IMR-90 (cell line): ENCODE results near the gene UGT3A1. TPM values are rescaled to one million over a fixed set of nuclear protein-coding genes. Genes with fewer than 3 reads are reported as not detected.

Experiments used
- ATAC-seq: fragments of 200-7000 bp; cut with Tn5 transposase; 2 replicates; pipeline ENCODE4 v1.9.1; 2020; ENCODE audit warnings: low read depth, mild to moderate bottlenecking, moderate library complexity
- BruUV-seq: library from RNA; stranded (reverse); fragments of 400-500 nt; replicated peaks from 2 replicates; lab custom pipeline; 2021; lab: Mats Ljungman, UMichigan
- CTCF ChIA-PET: fragments of 300-600 bp; formaldehyde crosslinking; extraction: SDS; loops from one replicate; lab custom pipeline; 2021; ENCODE audit warnings: antibody characterized with exemption; lab: Yijun Ruan, JAX
- POLR2A ChIA-PET: fragments of 300-600 bp; sonication (Branson Sonifier 250); formaldehyde crosslinking; loops from one replicate; lab custom pipeline; 2022; ENCODE audit warnings: antibody characterized with exemption; ENCODE audit not compliant: unreplicated experiment; lab: Charles Lee
- DNase-seq: peaks from one replicate; pipeline ENCODE4 v3.0.0; 2013
- H2AFZ ChIP-seq: replicated peaks from 2 replicates; pipeline ENCODE3; 2013; ENCODE audit warnings: low read length, mild to moderate bottlenecking; ENCODE audit not compliant: poor library complexity
- H2AK5ac ChIP-seq: 2 replicates; pipeline ENCODE4 v1.6.1; 2013; ENCODE audit warnings: low read depth, low read length, inconsistent platforms
- H2AK9ac ChIP-seq: replicated peaks from 2 replicates; pipeline ENCODE3; 2013; ENCODE audit warnings: mild to moderate bottlenecking, low read depth, low read length, moderate library complexity; ENCODE audit not compliant: poor library complexity
- H2BK120ac ChIP-seq: 2 replicates; pipeline ENCODE4 v1.6.1; 2013; ENCODE audit warnings: low read depth, low read length, inconsistent platforms
- H2BK15ac ChIP-seq: 3 replicates; pipeline ENCODE4 v1.6.1; 2013; ENCODE audit warnings: low read depth, low read length, inconsistent platforms
- H2BK20ac ChIP-seq: 2 replicates; pipeline ENCODE4 v1.6.1; 2013; ENCODE audit warnings: low read depth, mild to moderate bottlenecking, inconsistent platforms, low read length, moderate library complexity
- H2BK5ac ChIP-seq: 2 replicates; pipeline ENCODE4 v1.6.1; 2013; ENCODE audit warnings: mild to moderate bottlenecking, low read depth, low read length, inconsistent platforms; ENCODE audit not compliant: poor library complexity, severe bottlenecking
- H3K14ac ChIP-seq: replicated peaks from 2 replicates; pipeline ENCODE4 v1.6.1; 2013; ENCODE audit warnings: low read depth, low read length, inconsistent platforms
- H3K18ac ChIP-seq: 2 replicates; pipeline ENCODE4 v1.6.1; 2013; ENCODE audit warnings: low read depth, low read length, control low read depth
- H3K23ac ChIP-seq: 2 replicates; pipeline ENCODE4 v1.6.1; 2013; ENCODE audit warnings: low read depth, low read length, inconsistent platforms
- H3K27ac ChIP-seq: 2 replicates; pipeline ENCODE4 v1.5.1; 2013; ENCODE audit warnings: mild to moderate bottlenecking, control low read depth, low read length; ENCODE audit not compliant: insufficient read depth
- H3K27me3 ChIP-seq: 2 replicates; pipeline ENCODE4 v1.6.1; 2013; ENCODE audit warnings: low read length; ENCODE audit not compliant: control insufficient read depth, insufficient read depth
- H3K36me3 ChIP-seq: 2 replicates; pipeline ENCODE4 v1.6.1; 2013; ENCODE audit warnings: low read length, mixed read lengths; ENCODE audit not compliant: control insufficient read depth, insufficient read depth
- H3K4ac ChIP-seq: 2 replicates; pipeline ENCODE4 v1.6.1; 2013; ENCODE audit warnings: low read depth, low read length, inconsistent platforms
- H3K4me1 ChIP-seq: 2 replicates; pipeline ENCODE4 v1.6.1; 2013; ENCODE audit warnings: low read length, mixed read lengths; ENCODE audit not compliant: control insufficient read depth, insufficient read depth
- H3K4me2 ChIP-seq: 2 replicates; pipeline ENCODE4 v1.6.1; 2013; ENCODE audit warnings: low read depth, mild to moderate bottlenecking, control low read depth, low read length, moderate library complexity
- H3K4me3 ChIP-seq: 2 replicates; pipeline ENCODE4 v1.5.1; 2013; ENCODE audit warnings: low read depth, mild to moderate bottlenecking, control low read depth, low read length, moderate library complexity; ENCODE audit not compliant: insufficient read depth
- H3K56ac ChIP-seq: 2 replicates; pipeline ENCODE4 v1.6.1; 2013; ENCODE audit warnings: low read length, inconsistent platforms; ENCODE audit not compliant: insufficient read depth; ENCODE audit errors: extremely low read depth
- H3K79me1 ChIP-seq, 2 experiments: 2 replicates each; pipeline ENCODE4 v1.6.1; 2013; ENCODE audit warnings: low read length in 2 of 2, inconsistent platforms in 1 of 2, low read depth in 1 of 2
- H3K9ac ChIP-seq: 2 replicates; pipeline ENCODE4 v1.6.1; 2013; ENCODE audit warnings: low read depth, low read length, control low read depth
- H3K9me1 ChIP-seq: 2 replicates; pipeline ENCODE4 v1.6.1; 2013; ENCODE audit warnings: low read length, inconsistent platforms; ENCODE audit not compliant: insufficient read depth
- H3K9me3 ChIP-seq: 2 replicates; pipeline ENCODE4 v1.6.1; 2013; ENCODE audit warnings: low read length; ENCODE audit not compliant: control insufficient read depth, insufficient read depth
- H4K20me1 ChIP-seq: 2 replicates; pipeline ENCODE4 v1.6.1; 2013; ENCODE audit warnings: low read length, inconsistent platforms; ENCODE audit not compliant: insufficient read depth
- H4K5ac ChIP-seq: 2 replicates; pipeline ENCODE4 v1.6.1; 2013; ENCODE audit warnings: mild to moderate bottlenecking, low read depth, low read length, control low read depth
- H4K8ac ChIP-seq, 2 experiments: 2 replicates each; pipeline ENCODE4 v1.6.1; 2013; ENCODE audit warnings: low read depth in 2 of 2, low read length in 2 of 2, control low read depth in 1 of 2, inconsistent platforms in 1 of 2
- H4K91ac ChIP-seq: 2 replicates; pipeline ENCODE4 v1.6.1; 2013; ENCODE audit warnings: low read depth, low read length, inconsistent platforms; ENCODE audit not compliant: insufficient read depth
- CTCF ChIP-seq: conservative IDR thresholded peaks from 2 replicates; pipeline ENCODE4 v1.5.1; 2012; ENCODE audit warnings: mild to moderate bottlenecking, low read depth, low read length, improper control_type of control experiment
- MAFK ChIP-seq: IDR thresholded peaks from 2 replicates; pipeline ENCODE4 v1.6.1; 2012; ENCODE audit warnings: low read depth, low read length, improper control_type of control experiment
- MAZ ChIP-seq: IDR thresholded peaks from 2 replicates; pipeline ENCODE4 v1.6.1; 2012; ENCODE audit warnings: low read depth, mild to moderate bottlenecking, low read length, improper control_type of control experiment, moderate library complexity, borderline replicate concordance
- MXI1 ChIP-seq: IDR thresholded peaks from 2 replicates; pipeline ENCODE4 v1.6.1; 2012; ENCODE audit warnings: low read depth, mild to moderate bottlenecking, low read length, moderate library complexity, borderline replicate concordance
- RFX5 ChIP-seq: IDR thresholded peaks from 2 replicates; pipeline ENCODE4 v1.8.0; 2012; ENCODE audit warnings: low read depth, mild to moderate bottlenecking, low read length, moderate library complexity
- USF2 ChIP-seq: fragments of 150-350 bp; IDR thresholded peaks from 2 replicates; pipeline ENCODE4 v1.6.1; 2017; ENCODE audit warnings: mild to moderate bottlenecking, antibody characterized with exemption, low read length, low read depth
- WGBS, 2 experiments: methylation state at CpG; one replicate each; pipeline versions ENCODE4 v1.1.5 to v1.1.7; 2013; ENCODE audit warnings: missing lambda C conversion rate in 2 of 2; ENCODE audit not compliant: insufficient read length in 1 of 2; ENCODE audit errors: extremely low coverage in 2 of 2; 5-methylcytosine and 5-hydroxymethylcytosine counted together
- dilution Hi-C: fragments of 300-500 bp; cut with HindIII; formaldehyde crosslinking; loops from one replicate; pipeline ENCODE4 v1.14.3; 2018; ENCODE audit warnings: low sequenced_read_pairs; ENCODE audit not compliant: unreplicated experiment
- in situ Hi-C: fragments of 300-500 bp; cut with MboI; formaldehyde crosslinking; loops from 3 replicates; pipeline ENCODE4 v1.14.3; 2019; ENCODE audit warnings: low sequenced_read_pairs, inconsistent platforms, mixed read lengths
- intact Hi-C: fragments of 100-400 bp; cut with micrococcal nuclease; formaldehyde crosslinking; loops from 2 replicates; pipeline ENCODE4 v1.10.0; 2022
- polyA plus RNA-seq, 3 experiments: library from polyadenylated mRNA; depleted of rRNA; stranded (reverse); fragments of >200 nt; gene quantifications; 2 replicates each; pipeline ENCODE4 v1.2.3, GENCODE V29; 2012; ENCODE audit warnings: low replicate concordance in 1 of 3
- total RNA-seq: library from RNA; depleted of rRNA; stranded (reverse); fragments of >200 nt; gene quantifications from 2 replicates; pipeline ENCODE4 v1.2.3, GENCODE V29; 2012

Gene UGT3A1
- total and polyA plus RNA-seq, 2 of the 4 experiments (the other 2 are of a cell fraction) = not detected

GRCh38 chr5:35960328-35960727 lies 30.9 kb downstream of the UGT3A1 start:
- no peak overlapping the region for H3K27ac ChIP-seq

More at GRCh38 chr5:35960328-35960727, 30.9 kb downstream of the UGT3A1 start:
- H3K4ac ChIP-seq = no peak overlapping the region
- H3K79me1 ChIP-seq = no peaks in the 10 kb centered on the region
- no peaks in the 10 kb centered on the region for H3K4me1 ChIP-seq
- TF ChIP-seq MAZ (no peak), MAFK (no peak), MXI1 (no peak), USF2 (no peak), CTCF (no peak), RFX5 (no peak)
- H2BK120ac ChIP-seq = no peak overlapping the region
- intact Hi-C loops = loop anchor here (5.0 to 10.0 kb wide), 2 partner anchors 347 to 544 kb away; no protein-coding TSS in a partner anchor
- ATAC-seq = no peak
- no peak overlapping the region for H2AK9ac ChIP-seq
- no peak overlapping the region for H3K18ac ChIP-seq
- H2AFZ ChIP-seq = no peak overlapping the region
- H2AK5ac ChIP-seq = no peak overlapping the region
- H3K23ac ChIP-seq = no peak overlapping the region
- no peak overlapping the region for H2BK20ac ChIP-seq
- no peak for DNase-seq
- in situ Hi-C loops = no loop called here
- H2BK5ac ChIP-seq = no peak overlapping the region
- H3K9ac ChIP-seq = no peak overlapping the region
- CTCF ChIA-PET = no interaction called here
- no peak overlapping the region for H4K5ac ChIP-seq
- dilution Hi-C loops = no loop called here
- no peak overlapping the region for H3K14ac ChIP-seq
- H2BK15ac ChIP-seq = no peak overlapping the region
- H3K27me3 ChIP-seq = peaks cover 4% of the 10 kb centered on the region
- H3K56ac ChIP-seq = no peak overlapping the region
- no TSS peak for BruUV-seq
- no peak overlapping the region for H3K4me3 ChIP-seq
- POLR2A ChIA-PET = no interaction called here
- no peaks in the 10 kb centered on the region for H3K9me1 ChIP-seq
- no peak overlapping the region for H4K91ac ChIP-seq
- H3K36me3 ChIP-seq = no peaks in the 10 kb centered on the region
- H4K20me1 ChIP-seq = no peaks in the 10 kb centered on the region
- no peak overlapping the region for H4K8ac ChIP-seq
- WGBS, 2 experiments = 38% methylated on average over 2 of the region's 7 CpGs; no CpG with 5 or more reads in 1 of the 2 experiments
- H3K9me3 ChIP-seq = no peaks in the 10 kb centered on the region; the same call in 1 of the 2 replicates
- H3K4me2 ChIP-seq = no peak overlapping the region
